ENCODE data around the gene CNTNAP5.

DNA sequence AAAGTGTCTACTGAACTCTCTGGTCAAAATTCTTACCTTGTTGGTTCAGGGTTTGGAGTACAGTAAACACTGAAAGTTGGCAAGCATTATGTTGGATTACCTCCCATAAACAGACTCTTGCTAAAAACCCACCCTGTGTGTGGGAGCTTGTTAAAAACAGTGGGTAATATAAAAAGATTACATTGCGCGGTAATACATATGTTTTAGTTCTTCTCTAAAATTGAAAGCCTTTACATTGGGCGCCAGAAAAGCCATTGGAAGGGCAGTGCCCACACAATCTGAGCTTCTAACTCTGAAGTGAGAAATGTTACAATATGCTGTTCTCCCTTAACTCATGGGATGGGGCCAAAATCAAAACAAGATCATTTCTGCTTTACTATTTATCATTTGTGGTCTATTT, 510.7 kb downstream of the CNTNAP5 start:
- TF ChIP-seq, protein P1, sequence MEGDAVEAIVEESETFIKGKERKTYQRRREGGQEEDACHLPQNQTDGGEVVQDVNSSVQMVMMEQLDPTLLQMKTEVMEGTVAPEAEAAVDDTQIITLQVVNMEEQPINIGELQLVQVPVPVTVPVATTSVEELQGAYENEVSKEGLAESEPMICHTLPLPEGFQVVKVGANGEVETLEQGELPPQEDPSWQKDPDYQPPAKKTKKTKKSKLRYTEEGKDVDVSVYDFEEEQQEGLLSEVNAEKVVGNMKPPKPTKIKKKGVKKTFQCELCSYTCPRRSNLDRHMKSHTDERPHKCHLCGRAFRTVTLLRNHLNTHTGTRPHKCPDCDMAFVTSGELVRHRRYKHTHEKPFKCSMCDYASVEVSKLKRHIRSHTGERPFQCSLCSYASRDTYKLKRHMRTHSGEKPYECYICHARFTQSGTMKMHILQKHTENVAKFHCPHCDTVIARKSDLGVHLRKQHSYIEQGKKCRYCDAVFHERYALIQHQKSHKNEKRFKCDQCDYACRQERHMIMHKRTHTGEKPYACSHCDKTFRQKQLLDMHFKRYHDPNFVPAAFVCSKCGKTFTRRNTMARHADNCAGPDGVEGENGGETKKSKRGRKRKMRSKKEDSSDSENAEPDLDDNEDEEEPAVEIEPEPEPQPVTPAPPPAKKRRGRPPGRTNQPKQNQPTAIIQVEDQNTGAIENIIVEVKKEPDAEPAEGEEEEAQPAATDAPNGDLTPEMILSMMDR (conservative IDR thresholded peaks at IDR 0.05; ENCODE audit: low read depth, low read length): no peak
- no peak for TF ChIP-seq MXI1 (IDR thresholded peaks at IDR 0.05; ENCODE audit: borderline replicate concordance, low read depth, low read length)
- no peak for TF ChIP-seq POLR2A (IDR thresholded peaks at IDR 0.05; ENCODE audit: low read depth, low read length)
- TF ChIP-seq RAD21 (IDR thresholded peaks at IDR 0.05; ENCODE audit: low read length): no peak
- no peak for TF ChIP-seq RCOR1 (IDR thresholded peaks at IDR 0.05; ENCODE audit: insufficient replicate concordance, low read length)
- TF ChIP-seq CHD1 (IDR thresholded peaks at IDR 0.05; ENCODE audit: low read depth, low read length): no peak
- TF ChIP-seq RFX5 (IDR thresholded peaks at IDR 0.05; ENCODE audit: low read depth, low read length): no peak
- TF ChIP-seq, protein P2, sequence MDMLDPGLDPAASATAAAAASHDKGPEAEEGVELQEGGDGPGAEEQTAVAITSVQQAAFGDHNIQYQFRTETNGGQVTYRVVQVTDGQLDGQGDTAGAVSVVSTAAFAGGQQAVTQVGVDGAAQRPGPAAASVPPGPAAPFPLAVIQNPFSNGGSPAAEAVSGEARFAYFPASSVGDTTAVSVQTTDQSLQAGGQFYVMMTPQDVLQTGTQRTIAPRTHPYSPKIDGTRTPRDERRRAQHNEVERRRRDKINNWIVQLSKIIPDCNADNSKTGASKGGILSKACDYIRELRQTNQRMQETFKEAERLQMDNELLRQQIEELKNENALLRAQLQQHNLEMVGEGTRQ (IDR thresholded peaks at IDR 0.05; ENCODE audit: low read depth, low read length): no peak

All from IMR-90 (cell line).